HL-60 (cell line): ENCODE data around the gene SHCBP1.

Source experiments
- CTCF ChIP-seq: IDR thresholded peaks from one replicate; pipeline ENCODE4 v1.5.1; 2011; ENCODE audit warnings: low read length, control low read depth, inconsistent platforms; ENCODE audit not compliant: insufficient read depth
- POLR2AphosphoS5 ChIP-seq: IDR thresholded peaks from 2 replicates; pipeline ENCODE4 v1.6.1; 2012; ENCODE audit warnings: low read depth

- TF ChIP-seq CTCF: no peak
- no peak for TF ChIP-seq POLR2AphosphoS5
Measured at GRCh38 chr16:46573834-46574159, 47.4 kb downstream of the SHCBP1 start.
